Tibial artery (tissue), 4 donors: ENCODE data around the gene URI1.

Source experiments
- DNase-seq, 2 donors: peaks; one replicate each; pipeline ENCODE4 v3.0.0-alpha.2; 2019
- H3K27ac ChIP-seq, 2 donors: fragments of 200-600 bp; sonication (generic) in 1 of 2; 1 replicate in 1 of 2; 2 replicates in 1 of 2; pipeline ENCODE4 v1.5.1; 2018 to 2019; ENCODE audit warnings: mild to moderate bottlenecking in 1 of 2
- H3K27me3 ChIP-seq, 2 donors: fragments of 200-600 bp; sonication (generic) in 1 of 2; one replicate each; pipeline versions ENCODE4 v1.5.1 to v1.6.0; 2016 to 2019
- H3K36me3 ChIP-seq, 3 donors: fragments of 200-600 bp; sonication (generic) in 2 of 3; one replicate each; pipeline ENCODE4 v1.5.1; 2016 to 2019; ENCODE audit warnings: mild to moderate bottlenecking in 2 of 3
- H3K4me1 ChIP-seq, 4 donors: fragments of 200-600 bp; sonication (generic) in 2 of 4; 1 replicate in 3 of 4; 2 replicates in 1 of 4; pipeline ENCODE4 v1.5.1; 2016 to 2019
- H3K4me3 ChIP-seq, 2 donors: fragments of 200-600 bp; sonication (generic) in 1 of 2; 1 replicate in 1 of 2; 2 replicates in 1 of 2; pipeline ENCODE4 v1.5.1; 2018 to 2019; ENCODE audit warnings: mild to moderate bottlenecking in 2 of 2
- H3K9me3 ChIP-seq, 3 donors: fragments of 200-600 bp; sonication (generic) in 1 of 3; one replicate each; pipeline ENCODE4 v1.5.1; 2016 to 2019
- CTCF ChIP-seq, 2 experiments: fragments of 200-600 bp in 1 of 2; fragments of 450-650 bp in 1 of 2; IDR thresholded peaks; one replicate each; pipeline ENCODE4 v1.5.1; 2017 to 2019; ENCODE audit warnings: antibody characterized with exemption in 2 of 2, mild to moderate bottlenecking in 1 of 2, moderate library complexity in 1 of 2
- intact Hi-C: fragments of 100-400 bp; cut with DNase I; formaldehyde crosslinking; loops from one replicate; pipeline ENCODE4 v1.15.0; 2023; ENCODE audit warnings: low total_unique reads

The URI1 gene

DNA sequence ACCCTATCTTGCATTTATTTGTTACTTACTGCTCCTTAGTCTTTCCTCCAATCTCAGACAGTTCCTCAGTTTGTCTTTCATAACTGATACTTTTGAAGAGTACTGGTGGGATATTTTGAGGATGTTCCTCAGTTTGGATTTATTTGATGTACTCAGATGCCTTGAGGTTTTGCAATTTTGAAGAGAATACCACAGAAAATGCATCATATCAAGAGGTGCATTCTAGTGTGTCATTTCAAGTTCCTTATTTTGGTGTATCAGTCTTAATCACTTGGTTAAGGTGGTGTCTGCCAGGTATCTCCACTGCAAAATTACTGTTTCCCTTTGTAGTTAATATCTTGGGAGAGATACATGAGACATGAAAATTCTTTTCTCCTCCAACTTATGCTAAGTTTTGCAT is 75.1 kb downstream of the URI1 start:
- peaks cover 15 to 23% (median 20%) of the 10 kb centered on the region in 3 donors for H3K36me3 ChIP-seq
- H3K27me3 ChIP-seq: no peaks in the 10 kb centered on the region
- no peaks in the 10 kb centered on the region for H3K4me1 ChIP-seq
- no peaks in the 10 kb centered on the region for H3K9me3 ChIP-seq
- H3K27ac ChIP-seq: no peak overlapping the region
- H3K4me3 ChIP-seq: no peak overlapping the region
- no peak for DNase-seq
- intact Hi-C loops: no loop called here
- no peak for TF ChIP-seq CTCF (IDR thresholded peaks at IDR 0.05)

DNA sequence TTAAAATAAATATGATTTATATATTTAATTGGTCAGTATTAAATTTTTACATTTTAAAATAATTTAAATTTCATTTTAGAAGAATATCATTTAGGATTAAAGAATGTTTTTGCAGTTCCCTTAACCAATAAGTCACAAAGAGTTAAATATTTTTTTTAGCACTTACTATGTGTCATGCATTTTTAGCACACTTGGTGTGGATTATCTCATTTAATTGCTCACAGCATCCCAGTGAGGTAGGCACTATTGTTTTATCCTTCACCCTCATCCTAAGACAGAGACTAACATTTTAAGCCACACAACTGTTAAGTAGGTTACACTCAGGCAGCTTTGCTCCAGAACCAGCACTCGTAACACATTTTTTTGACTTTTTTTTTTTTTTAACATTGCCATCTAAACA is 78.2 kb downstream of the URI1 start:
- H3K9me3 ChIP-seq: no peaks in the 10 kb centered on the region
- no peaks in the 10 kb centered on the region for H3K27me3 ChIP-seq
- no peak overlapping the region for H3K27ac ChIP-seq
- H3K36me3 ChIP-seq: peaks cover 2 to 6% (median 3%) of the 10 kb centered on the region in 3 donors
- intact Hi-C loops: no loop called here
- TF ChIP-seq CTCF (IDR thresholded peaks at IDR 0.05): no peak
- DNase-seq: no peak
- no peaks in the 10 kb centered on the region for H3K4me1 ChIP-seq
- H3K4me3 ChIP-seq: no peak overlapping the region

GRCh38 chr19:30022659-30023058 is 80.6 kb downstream of the URI1 start:
- H3K4me3 ChIP-seq: no peak overlapping the region
- intact Hi-C loops: no loop called here
- no peaks in the 10 kb centered on the region for H3K9me3 ChIP-seq
- no peaks in the 10 kb centered on the region for H3K4me1 ChIP-seq
- no peak for TF ChIP-seq CTCF (IDR thresholded peaks at IDR 0.05)
- H3K27me3 ChIP-seq: no peaks in the 10 kb centered on the region
- H3K36me3 ChIP-seq: no peaks in the 10 kb centered on the region
- no peak overlapping the region for H3K27ac ChIP-seq
- no peak for DNase-seq

GRCh38 chr19:30023330-30023729 is 81.3 kb downstream of the URI1 start:
- intact Hi-C loops: no loop called here
- no peak for DNase-seq

GRCh38 chr19:30024091-30024490 is 82.1 kb downstream of the URI1 start:
- DNase-seq: no peak
- Histone ChIP-seq H3K4me3 (no peak overlapping the region), H3K27ac (no peak overlapping the region), H3K9me3 (no peaks in the 10 kb centered on the region), H3K4me1 (no peaks in the 10 kb centered on the region), H3K36me3 (peaks cover 0 to 3% (median 0%) of the 10 kb centered on the region in 3 donors), H3K27me3 (no peaks in the 10 kb centered on the region)
- no peak for TF ChIP-seq CTCF (IDR thresholded peaks at IDR 0.05)
- intact Hi-C loops: no loop called here

More at GRCh38 chr19:30023330-30023729, 81.3 kb downstream of the URI1 start:
- TF ChIP-seq CTCF (IDR thresholded peaks at IDR 0.05): no peak
- no peaks in the 10 kb centered on the region for H3K27me3 ChIP-seq
- H3K4me1 ChIP-seq: no peaks in the 10 kb centered on the region
- H3K36me3 ChIP-seq: no peaks in the 10 kb centered on the region
- H3K27ac ChIP-seq: no peak overlapping the region
- H3K9me3 ChIP-seq: no peaks in the 10 kb centered on the region
- no peak overlapping the region for H3K4me3 ChIP-seq

DNA sequence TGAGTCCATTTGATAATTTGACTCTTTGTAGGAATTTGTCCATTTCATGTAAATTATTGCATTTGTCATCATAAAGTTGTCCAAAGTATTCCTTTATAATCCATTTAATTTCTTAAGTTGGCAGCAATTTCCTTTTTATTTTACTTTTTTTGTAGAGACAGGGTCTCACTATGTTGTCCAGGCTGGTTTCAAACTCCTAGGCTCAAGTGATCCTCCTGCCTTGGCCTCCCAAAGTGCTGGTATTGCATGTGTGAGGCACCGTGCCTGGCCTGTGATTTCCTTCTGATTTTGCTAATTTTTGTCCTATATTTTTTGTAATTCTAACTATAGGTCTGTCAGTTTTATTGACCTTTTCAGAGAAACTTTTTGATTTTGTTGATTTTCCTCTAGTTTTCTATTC is 84.9 kb downstream of the URI1 start:
- H3K27ac ChIP-seq: no peak overlapping the region
- peaks cover 5 to 17% (median 16%) of the 10 kb centered on the region in 3 donors for H3K36me3 ChIP-seq
- no peaks in the 10 kb centered on the region for H3K4me1 ChIP-seq
- intact Hi-C loops: no loop called here
- no peak overlapping the region for H3K4me3 ChIP-seq
- no peaks in the 10 kb centered on the region for H3K27me3 ChIP-seq
- no peak for TF ChIP-seq CTCF (IDR thresholded peaks at IDR 0.05)
- H3K9me3 ChIP-seq: no peaks in the 10 kb centered on the region
- DNase-seq: no peak
